GM19324 (cell line): ENCODE measurements around the gene FSCN2.

Experiments
- ATAC-seq: cut with Tn5 transposase; IDR thresholded peaks from one replicate; pipeline ENCODE4 v1.9.1; 2021; ENCODE audit warnings: mild to moderate bottlenecking, moderate library complexity; ENCODE audit not compliant: unreplicated experiment, low FRiP score

Gene FSCN2

DNA sequence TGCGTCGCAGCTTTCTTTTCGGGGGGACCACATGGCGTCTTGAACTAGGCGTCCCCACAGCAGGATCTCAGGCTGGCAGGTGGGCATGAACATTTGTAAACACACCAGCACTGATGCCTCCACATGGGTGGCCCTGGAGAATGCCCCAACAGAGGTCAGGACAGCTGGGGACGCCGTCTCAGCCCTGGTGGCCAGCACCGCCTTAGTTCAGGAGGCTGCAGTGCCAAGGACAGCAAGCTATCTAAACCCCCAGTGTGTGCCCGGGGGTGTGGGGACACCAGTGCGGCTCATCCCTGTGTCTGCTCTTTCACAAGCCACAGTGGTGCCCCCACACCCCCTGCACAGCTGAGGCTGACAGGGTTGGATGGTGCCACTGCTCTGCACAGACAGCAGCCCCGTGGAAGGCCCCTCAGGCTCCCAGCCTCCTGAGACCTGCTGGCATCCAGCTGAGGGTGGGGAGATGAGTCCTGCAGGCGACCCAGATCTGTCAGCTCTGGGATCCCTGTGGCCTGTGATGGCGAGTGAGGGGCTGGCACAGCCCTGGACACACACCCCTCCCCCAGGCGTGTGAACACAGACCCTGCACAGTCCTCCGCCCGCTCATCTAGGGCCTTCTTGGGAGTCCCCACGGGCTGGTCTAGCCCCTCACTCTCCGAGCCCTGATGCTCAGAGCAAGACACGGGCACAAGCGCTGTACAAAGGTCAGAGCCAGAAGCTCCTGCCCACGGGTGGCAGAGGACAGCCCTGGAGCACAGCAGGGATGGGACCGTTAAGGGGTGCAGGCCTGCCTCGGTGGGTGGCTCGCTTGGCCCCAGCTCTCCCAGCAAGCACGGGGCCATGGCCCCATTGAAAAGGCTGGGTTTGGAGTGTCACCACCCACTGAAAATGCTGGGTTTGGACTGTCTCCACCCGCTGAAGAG lies 10.7 kb downstream of the FSCN2 start:
- no peak for ATAC-seq

DNA sequence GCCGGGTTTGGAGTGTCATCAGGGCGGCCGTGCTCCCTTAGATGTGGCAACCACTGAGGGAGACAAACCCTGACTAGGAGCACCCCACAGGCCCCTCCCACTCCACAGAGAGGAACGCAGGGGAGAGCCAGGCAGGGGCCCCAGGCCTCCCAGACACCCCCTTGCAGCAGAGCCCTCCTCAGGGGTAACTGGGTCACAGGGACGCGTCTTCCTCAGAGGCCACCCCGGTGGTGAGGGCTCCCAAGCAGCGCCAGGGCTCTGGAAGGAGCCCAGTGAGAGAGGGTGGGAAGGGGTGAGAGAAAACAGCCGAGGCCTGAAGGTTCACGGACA lies 11.4 kb downstream of the FSCN2 start:
- no peak for ATAC-seq

DNA sequence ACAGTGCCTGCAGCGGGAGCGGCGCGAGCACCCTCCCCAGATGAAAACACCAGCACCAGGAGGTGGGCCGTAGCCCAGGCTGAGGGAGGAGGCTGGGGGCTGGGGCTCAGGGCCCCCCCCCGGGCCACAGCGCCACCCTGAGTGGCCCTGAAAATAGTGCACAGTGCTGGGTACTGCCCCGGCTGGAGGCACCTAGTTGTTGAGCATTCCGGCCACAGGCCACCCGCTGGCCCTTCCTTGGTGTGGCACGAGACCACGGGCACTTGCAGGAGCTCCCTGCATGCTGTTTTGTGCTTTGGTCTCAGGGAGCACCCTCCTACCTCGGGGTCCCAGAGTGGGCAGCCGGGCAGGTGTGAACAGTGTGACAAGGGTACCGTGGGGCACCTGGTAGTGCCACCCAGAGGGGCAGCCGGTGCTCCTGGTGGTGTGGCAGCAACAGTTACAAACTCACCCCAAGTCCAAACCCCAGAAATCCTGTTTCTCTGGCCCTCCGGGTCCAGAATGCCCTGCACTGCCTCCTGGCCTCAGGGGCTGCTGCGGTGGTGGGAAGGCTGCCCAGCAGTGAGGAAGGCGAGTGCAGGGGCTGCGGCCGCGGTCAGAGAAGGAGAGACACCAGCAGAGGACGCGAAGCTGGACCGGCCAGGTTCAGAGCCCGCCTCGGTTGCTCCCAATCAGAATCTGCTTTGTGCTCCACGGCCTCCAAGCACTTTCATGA lies 11.9 kb downstream of the FSCN2 start:
- ATAC-seq, result no peak

DNA sequence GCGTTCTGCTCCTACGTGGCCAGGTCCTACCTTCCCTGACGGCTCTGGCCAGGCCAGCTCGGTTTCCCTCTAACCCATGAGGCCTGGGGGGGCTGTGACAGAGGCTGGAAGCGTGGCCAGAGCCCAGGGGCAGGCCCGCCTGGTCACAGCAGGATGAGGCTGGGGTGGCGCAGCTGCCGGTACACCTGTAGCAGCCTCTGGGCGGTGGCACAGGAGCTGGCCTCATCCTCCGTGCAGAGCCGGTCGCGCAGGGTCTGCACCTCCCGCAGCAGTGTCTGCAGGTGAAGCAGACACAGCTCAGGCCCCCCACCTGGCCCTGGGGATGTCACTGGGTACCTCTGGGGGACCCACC lies 12.5 kb downstream of the FSCN2 start:
- ATAC-seq, result no peak

DNA sequence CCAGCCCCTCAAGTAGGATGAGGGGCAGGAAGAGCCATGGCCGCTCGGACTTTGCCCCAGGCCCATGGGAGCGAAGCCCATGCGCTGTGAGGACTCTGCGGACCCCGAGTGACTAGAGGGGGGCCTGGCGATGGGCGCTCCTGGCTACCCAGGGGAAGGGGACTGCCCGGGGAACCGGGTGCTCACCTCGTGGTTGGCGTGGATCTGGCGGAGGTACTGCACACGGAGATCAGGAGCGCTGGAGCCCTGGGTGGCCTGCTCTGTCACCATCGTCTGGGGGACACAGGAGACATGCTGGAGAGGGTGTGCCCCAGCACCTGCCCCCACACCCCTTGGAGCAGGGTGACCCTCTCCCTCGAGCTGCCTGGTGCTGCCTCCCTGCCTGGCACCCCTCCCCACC lies 12.9 kb downstream of the FSCN2 start:
- ATAC-seq, result no peak

DNA sequence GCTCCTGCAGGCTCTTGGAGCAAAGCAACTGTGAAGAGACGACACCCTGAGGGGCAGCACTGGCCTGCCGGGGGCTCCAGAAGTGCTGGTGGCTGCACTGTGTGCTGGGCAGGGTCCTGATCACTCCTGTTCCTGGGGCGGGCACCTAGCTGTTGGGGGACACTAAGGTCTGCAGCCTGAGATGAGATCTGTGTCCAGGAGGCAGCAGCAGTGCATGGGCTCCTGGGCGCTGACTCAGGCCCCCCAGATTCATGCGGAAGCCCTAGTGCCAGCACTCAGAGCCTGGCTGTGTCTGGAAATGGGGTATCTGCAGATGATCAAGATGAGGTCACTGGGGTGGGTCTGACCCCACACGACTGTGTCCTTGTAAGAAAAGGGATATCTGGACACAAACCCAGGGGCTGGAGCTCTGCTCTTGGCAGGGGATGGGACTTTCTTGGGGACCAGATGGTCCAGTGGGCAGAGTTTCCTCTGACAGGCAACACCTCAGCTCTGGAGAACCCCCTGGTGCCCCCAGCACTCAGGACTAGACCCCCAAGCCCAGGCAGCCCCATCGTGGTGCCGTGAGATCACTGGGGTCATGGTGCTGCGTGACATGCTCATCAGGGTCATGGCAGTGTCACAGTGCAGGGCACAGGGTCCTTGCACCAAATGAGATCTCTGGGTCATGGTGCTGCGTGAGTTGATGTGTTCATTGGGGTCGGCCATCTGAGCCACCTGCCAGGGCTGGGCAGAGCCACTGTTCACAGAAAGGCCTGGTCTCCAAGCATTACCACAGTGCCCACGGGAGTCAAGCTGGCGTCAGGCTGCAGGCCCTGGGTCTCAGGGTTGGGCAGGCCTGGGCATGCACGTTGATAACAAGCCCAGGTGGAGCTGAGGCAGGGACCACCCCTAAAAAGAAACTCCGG lies 14.5 kb downstream of the FSCN2 start:
- no peak for ATAC-seq

DNA sequence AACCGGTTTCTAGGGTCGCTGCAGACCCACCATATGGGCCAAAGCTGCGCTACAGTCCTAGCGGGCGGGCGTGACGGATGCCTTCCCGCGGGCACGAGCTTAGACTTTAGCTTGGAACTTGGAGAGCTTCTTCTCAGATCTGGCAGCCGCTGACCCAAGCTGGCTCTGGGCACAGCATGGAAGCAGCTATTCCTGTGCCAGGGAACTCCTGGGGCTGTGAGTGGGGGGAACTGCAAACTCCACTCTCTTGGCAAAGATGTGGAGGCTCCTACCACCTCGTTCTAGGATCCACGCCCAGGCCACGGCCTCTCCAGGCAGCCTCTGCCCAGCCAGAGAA lies 15.1 kb downstream of the FSCN2 start:
- no peak for ATAC-seq

DNA sequence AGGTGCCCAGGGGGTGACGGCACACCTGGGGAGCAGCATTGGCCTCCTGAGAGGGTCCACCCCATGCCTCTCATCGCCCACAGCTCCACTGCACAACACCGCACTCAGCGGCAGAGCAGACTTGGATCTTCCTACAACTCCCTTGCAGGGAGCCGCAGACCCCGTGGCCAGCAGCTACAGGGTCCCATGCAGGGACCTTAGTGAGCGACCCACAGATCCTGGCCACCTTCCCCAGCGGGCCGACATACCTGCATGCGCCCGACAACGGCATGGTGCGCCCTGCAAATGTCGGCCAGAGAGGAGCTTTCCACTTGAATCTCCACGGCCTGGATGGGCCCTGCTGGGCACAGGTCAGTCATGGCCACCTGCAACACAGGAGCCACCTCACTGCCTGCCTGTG lies 15.6 kb downstream of the FSCN2 start:
- no peak for ATAC-seq

DNA sequence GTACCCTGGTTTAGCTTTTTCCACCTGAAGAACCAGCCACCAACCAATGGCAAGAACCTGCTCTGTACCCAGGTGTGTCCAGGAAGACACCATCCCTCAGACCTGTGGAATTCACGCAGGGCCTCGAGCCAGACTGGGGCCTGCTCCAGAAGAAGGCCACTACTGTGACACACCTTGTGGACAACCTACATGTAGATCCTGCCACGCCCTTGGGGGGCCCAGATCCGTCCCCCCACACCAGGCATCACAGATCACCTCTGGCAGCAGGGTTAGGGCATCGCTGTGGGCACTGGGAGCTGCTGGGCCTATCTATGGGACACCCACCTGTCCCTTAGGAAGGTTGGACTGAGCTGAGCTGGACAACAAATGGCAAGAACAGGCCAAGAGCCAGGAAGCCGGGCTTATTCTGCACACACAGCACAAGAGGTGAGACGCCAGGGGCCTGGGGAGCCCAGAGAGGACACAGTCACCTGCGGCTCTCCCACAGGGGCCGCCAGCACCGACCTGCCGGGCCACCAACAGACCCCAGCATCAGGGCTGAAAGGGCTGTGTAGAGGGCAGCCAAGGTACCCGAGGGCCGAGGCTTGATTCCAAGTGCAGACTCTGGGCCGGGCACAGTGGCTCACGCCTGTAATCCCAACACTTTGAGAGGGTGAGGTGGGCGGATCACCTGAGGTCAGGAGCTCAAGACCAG lies 16.3 kb downstream of the FSCN2 start:
- ATAC-seq, result no peak

DNA sequence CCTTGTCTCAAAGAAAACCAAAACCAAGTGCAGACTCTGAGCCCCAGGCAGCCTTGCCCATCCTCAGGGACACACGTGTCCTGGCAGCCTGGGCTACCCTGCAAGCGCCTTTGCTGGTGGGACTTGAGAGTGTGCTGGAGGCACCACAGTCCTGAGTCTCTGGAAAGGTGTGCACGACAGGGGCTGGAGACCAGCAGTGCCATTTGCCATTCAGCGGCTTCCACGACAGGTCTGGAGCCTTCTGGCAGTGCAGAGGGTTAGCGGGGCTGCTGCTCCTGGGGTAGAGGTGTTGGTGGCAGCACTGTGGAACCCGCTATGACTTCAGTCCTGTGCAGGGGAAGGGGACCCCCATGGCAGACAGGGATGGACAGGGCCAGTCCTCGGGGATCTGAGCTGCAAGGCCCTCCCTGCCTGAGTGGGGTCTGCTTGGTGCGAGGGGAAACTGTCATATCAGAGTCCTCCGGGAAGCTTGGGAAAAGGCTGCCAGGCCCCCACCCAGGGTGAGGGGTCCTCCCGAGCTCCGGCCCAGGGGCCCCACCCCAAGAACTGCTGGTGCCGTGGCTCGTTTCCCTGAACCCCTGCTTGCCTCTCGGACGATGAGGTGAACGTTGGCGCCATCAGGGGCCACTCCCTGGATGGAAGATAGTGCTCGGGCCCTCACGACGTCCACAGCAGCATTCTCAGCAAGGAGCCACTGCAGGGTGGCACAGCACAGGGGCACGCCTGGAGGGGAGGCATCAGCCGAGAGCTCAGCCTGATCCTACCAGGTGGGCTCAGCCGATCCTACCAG lies 17.2 kb downstream of the FSCN2 start:
- ATAC-seq, result no peak

DNA sequence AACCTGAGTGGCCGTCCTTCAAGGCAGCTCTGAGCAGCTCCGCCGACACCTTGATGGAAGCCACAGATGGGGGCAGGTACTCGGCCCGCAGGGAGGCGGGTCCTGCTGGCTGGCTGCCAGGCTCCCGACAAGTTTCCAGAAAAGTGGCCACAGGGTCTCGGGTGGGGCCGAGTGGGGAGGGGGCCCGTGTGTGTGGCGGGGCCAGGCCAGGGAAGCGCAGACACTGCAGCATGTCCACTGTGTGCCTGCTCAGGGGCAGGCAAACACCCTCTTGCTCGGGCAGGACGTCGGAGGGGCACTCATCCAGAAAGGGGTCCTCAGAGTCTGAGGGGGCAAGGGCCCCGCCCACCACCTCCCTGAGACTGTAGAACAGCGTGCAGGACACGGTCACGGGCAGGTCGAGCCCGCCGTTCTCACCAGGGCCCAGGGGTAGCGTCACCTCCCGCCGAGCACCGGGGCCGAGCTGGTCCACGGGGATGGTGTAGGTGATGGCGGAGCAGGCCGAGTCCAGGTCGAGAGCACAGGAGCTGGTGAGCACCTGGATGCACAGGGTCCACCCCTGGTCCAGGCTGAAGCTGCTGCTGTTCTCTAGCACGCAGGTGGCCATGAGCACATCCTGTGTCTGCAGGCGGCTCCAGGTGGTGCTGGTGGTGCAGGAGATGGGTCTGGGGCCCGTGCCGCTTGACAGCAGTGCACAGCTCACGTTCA lies 18.9 kb downstream of the FSCN2 start:
- no peak for ATAC-seq

DNA sequence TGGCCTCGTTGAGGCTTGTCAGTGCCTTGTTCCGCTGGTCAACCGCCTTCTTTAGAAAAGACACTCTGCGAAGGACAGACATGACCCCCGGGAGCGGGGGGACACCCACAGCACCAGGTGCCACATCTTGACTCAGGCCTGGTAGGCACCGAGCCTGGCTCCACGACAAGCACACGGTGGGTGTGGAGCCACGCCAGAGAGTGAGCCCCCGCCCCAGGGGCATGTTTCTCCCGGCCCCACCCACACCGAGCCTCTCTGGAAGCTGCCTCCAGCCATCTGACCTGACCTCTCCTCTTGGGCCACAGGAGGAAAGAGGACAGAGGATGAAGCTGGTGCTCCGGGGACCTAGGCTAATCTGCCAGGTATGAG lies 19.4 kb downstream of the FSCN2 start:
- ATAC-seq, result no peak

DNA sequence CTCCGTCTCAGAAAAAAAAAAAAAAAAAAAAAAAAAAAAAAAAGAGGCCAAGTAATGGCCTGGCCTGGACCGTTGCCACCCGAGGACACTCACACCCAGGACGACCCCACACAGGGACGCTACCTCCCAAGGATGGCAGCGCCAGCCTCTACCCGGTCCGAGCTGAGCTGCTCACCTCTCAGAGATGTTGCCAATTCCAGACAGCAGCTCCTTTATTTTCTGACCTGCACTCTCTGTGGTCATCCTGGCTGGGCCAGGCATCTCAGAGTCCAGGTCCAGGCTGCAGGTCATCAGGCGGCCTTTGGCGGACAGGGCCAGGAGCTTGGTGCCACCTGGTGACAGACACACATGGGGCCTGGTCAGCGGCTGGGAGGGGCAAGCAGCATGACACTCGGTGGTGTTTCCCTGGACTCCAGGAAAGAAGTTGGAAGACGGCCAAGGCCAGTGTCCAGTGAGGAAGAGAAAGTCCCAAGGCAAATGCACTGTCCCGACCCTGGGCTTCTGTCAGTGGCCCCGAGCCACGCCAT lies 20.9 kb downstream of the FSCN2 start:
- no peak for ATAC-seq

DNA sequence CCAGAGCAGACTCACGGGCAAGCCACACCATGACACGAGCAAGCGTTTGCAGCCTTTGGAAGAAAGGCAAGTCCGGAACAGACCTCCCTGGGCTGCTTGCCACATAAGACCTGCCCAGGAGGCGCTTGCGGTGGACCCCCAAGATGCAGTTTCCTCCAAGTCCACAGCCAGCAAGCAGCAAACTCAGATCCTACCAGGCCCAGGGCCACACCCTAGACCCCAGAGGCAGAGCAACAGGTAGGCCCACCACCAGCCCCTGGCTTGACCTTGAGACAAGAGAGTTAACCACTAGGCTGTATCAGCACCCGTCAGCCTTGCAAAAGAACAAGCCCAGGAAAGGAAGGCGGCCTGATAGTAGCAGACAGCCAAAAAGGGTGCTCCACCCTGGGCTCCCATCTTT lies 21.6 kb downstream of the FSCN2 start:
- no peak for ATAC-seq

DNA sequence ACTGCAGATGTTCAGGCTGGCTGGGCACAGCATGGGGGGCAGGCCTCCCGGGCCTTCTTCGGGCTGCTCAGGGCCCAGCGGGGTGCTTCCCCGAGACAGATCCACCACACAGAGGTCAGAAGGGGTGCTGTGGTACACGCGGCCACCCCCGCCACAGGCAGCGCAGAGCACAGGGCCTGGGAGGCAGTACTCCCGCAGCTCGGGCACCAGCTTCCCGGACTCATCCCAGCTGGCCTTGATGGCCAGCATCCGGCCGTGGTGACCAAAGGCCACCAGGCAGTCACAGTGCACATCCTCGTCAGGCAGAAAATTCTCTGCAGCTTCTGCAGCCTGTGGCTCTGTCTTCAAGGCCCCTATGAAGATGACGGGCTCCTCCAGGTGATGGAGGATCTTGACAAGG lies 22.1 kb downstream of the FSCN2 start:
- no peak for ATAC-seq

DNA sequence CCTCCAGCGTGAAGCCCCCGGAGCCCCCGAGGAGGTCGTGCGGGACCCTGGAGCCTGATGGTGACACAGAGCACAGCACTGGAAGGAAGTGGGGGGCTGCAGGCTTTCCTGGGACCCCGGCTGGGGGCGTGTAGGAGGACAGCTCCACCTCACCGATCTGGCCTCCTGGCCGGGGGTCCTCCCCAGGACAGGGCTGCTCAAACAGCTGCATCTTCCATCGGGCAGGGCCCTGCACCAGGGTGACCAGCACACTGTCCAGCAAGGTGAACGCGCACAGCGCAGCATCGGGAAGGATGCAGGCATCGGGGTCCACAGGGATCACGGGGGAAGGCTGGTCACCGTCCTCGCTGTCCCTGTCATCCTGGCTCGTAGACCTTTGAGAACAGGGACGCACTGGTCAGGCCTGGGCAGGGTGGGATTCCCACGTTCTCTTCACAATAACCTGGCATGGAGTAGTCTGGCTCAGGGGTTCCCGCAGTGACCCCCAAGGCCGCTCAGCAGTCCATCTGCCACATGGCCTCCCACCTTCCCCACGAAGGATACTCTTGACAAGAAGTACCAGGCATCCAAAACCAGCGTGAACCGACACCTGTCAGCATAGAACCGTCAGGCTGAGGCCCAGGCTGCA lies 22.8 kb downstream of the FSCN2 start:
- no peak for ATAC-seq

DNA sequence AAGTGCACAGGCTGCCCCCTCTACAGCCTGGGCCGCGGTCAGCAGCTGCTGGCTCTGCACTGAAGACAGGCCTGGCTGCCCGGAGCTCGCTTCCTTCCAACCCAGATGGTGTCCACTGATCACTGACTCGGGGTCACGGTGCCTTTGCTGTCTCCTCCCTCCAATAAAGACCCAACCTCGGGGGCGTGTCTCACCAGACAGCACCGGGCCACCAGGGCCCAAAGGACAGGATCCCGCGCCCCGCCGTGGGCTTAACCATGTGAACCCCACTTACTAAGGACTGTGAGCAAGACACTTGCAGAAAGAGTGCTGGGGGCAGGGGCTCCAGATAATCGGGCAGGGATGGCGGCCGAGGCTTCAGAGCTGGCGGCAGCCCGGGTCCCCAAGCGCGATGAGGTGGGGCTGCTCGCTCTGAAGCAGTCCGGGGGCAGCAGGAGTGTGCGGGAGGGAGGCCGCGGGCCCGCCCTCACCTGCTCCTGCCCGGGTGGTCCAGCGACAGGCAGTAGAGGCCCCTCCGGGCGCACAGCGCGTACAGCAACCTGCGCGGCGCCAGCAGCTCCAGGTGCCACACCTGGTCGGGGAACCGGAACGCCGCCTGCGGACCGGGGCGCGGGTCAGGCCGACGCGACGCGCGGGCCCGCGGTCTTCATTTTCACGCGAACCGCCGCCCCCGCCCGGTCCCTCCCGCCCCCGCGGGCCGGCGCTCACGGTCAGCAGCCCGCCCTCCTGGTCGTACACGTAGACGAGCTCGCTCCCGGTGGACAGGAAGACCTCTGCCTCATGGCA lies 23.5 kb downstream of the FSCN2 start:
- no peak for ATAC-seq
